HCT116 (cell line): ENCODE results near the gene SVBP. TPM values are rescaled to one million over a fixed set of nuclear protein-coding genes. Genes with fewer than 3 reads are reported as not detected.

Source experiments
- ATAC-seq: fragments of 200-7000 bp; cut with Tn5 transposase; 2 replicates; pipeline ENCODE4 v1.9.1; 2020; ENCODE audit warnings: mild to moderate bottlenecking, moderate library complexity
- BruUV-seq: library from RNA; stranded (reverse); fragments of 400-500 nt; replicated peaks from 2 replicates; lab custom pipeline; 2021; lab: Mats Ljungman, UMichigan
- CTCF ChIA-PET: fragments of 300-600 bp; sonication (Branson Sonifier 250); formaldehyde crosslinking; loops from one replicate; lab custom pipeline; 2021; ENCODE audit warnings: antibody characterized with exemption; lab: Charles Lee
- POLR2A ChIA-PET: fragments of 300-600, 350-600 bp; sonication (Branson Sonifier 250); formaldehyde crosslinking; loops from one replicate; lab custom pipeline; 2021; ENCODE audit warnings: antibody characterized with exemption; lab: Charles Lee
- RAD21 ChIA-PET, 2 experiments: fragments of 300-600 bp; sonication (Branson Sonifier 250); formaldehyde crosslinking; loops; one replicate each; lab custom pipeline; 2023; ENCODE audit warnings: low total read pairs in 2 of 2; ENCODE audit not compliant: uncharacterized antibody in 2 of 2, unreplicated experiment in 2 of 2, low non-redundant PET in 1 of 2; lab: Charles Lee
- DNase-seq: peaks from one replicate; pipeline ENCODE4 v3.0.0-alpha.2; 2010; ENCODE audit warnings: low read depth, low spot score
- H2AFZ ChIP-seq: fragments of 200-600 bp; shearing (Covaris generic), sonication (generic); 2 replicates; pipeline ENCODE4 v1.6.1; 2017; ENCODE audit warnings: low read depth, mixed run types, mixed read lengths, antibody characterized with exemption, low read length; ENCODE audit not compliant: poor library complexity, severe bottlenecking
- H3K27ac ChIP-seq: 2 replicates; pipeline ENCODE4 v1.5.1; 2012; ENCODE audit warnings: low read depth, low read length
- H3K27me3 ChIP-seq: fragments of 200-600 bp; sonication (generic); 2 replicates; pipeline ENCODE4 v1.6.1; 2016; ENCODE audit warnings: mixed run types, low read length, mixed read lengths; ENCODE audit not compliant: insufficient read depth
- H3K36me3 ChIP-seq, 2 experiments: fragments of 200-500 bp in 1 of 2; fragments of 200-600 bp in 1 of 2; sonication (Bioruptor generic) in 1 of 2; sonication (generic) in 1 of 2; 2 replicates each; pipeline versions ENCODE4 v1.5.1 to v1.6.1; 2014 to 2016; ENCODE audit warnings: low read length in 2 of 2, inconsistent platforms in 1 of 2, mixed read lengths in 1 of 2, mixed run types in 1 of 2; ENCODE audit not compliant: insufficient read depth in 2 of 2, control insufficient read depth in 1 of 2
- H3K4me1 ChIP-seq, 2 experiments: fragments of 200-600 bp in 1 of 2; sonication (generic) in 1 of 2; 2 replicates each; pipeline versions ENCODE4 v1.5.1 to v1.6.1; 2012 to 2017; ENCODE audit warnings: low read length in 2 of 2, inconsistent platforms in 1 of 2, mild to moderate bottlenecking in 1 of 2, mixed read lengths in 1 of 2, mixed run types in 1 of 2, moderate library complexity in 1 of 2; ENCODE audit not compliant: insufficient read depth in 2 of 2, control insufficient read depth in 1 of 2
- H3K4me2 ChIP-seq: fragments of 200-600 bp; sonication (generic); 2 replicates; pipeline ENCODE4 v1.6.1; 2017; ENCODE audit warnings: mixed run types, low read length, mixed read lengths
- H3K4me3 ChIP-seq, 2 experiments: fragments of 200-600 bp in 1 of 2; sonication (generic) in 1 of 2; replicated peaks in 1 of 2; 2 replicates each; pipeline ENCODE4 v1.5.1; 2011 to 2016; ENCODE audit warnings: low read length in 2 of 2, control low read depth in 1 of 2, low read depth in 1 of 2, mild to moderate bottlenecking in 1 of 2, mixed read lengths in 1 of 2, mixed run types in 1 of 2
- H3K79me2 ChIP-seq: fragments of 200-600 bp; sonication (generic); 2 replicates; pipeline ENCODE4 v1.6.1; 2017; ENCODE audit warnings: mild to moderate bottlenecking, mixed run types, low read length, moderate library complexity, mixed read lengths; ENCODE audit not compliant: insufficient read depth
- H3K9ac ChIP-seq: fragments of 200-600 bp; sonication (generic); 2 replicates; pipeline ENCODE4 v1.6.1; 2016; ENCODE audit warnings: low read length, mixed read lengths
- H3K9me2 ChIP-seq: fragments of 200-600 bp; sonication (generic), shearing (Covaris generic); 2 replicates; pipeline ENCODE4 v1.6.1; 2017; ENCODE audit warnings: mixed run types, mild to moderate bottlenecking, moderate library complexity; ENCODE audit not compliant: insufficient read depth
- H3K9me3 ChIP-seq, 2 experiments: fragments of 200-500 bp in 1 of 2; fragments of 200-600 bp in 1 of 2; sonication (Bioruptor generic) in 1 of 2; sonication (generic) in 1 of 2; 2 replicates each; pipeline ENCODE4 v1.6.1; 2014 to 2017; ENCODE audit warnings: low read length in 2 of 2, mixed read lengths in 2 of 2, inconsistent platforms in 1 of 2, low read depth in 1 of 2, mild to moderate bottlenecking in 1 of 2, mixed run types in 1 of 2, moderate library complexity in 1 of 2; ENCODE audit not compliant: control insufficient read depth in 1 of 2, insufficient read depth in 1 of 2
- H4K20me1 ChIP-seq: fragments of 200-600 bp; sonication (generic), shearing (Covaris generic); 2 replicates; pipeline ENCODE4 v1.6.1; 2017; ENCODE audit warnings: mixed run types, mild to moderate bottlenecking, moderate library complexity; ENCODE audit not compliant: insufficient read depth
- ATF3 ChIP-seq: IDR thresholded peaks from 2 replicates; pipeline ENCODE4 v1.6.1; 2012
- CTCF ChIP-seq, 3 experiments: fragments of 200-600 bp in 1 of 3; sonication (generic) in 1 of 3; IDR thresholded peaks in 2 of 3; conservative IDR thresholded peaks in 1 of 3; 2 replicates each; pipeline ENCODE4 v1.5.1; 2012 to 2017; ENCODE audit warnings: low read depth in 2 of 3, low read length in 2 of 3, antibody characterized with exemption in 1 of 3, borderline replicate concordance in 1 of 3, control low read depth in 1 of 3, mild to moderate bottlenecking in 1 of 3, mixed read lengths in 1 of 3, mixed run types in 1 of 3, moderate library complexity in 1 of 3; ENCODE audit not compliant: insufficient read depth in 1 of 3
- EGR1 ChIP-seq: IDR thresholded peaks from 2 replicates; pipeline ENCODE4 v1.6.1; 2012; ENCODE audit warnings: low read depth
- EZH2 ChIP-seq: fragments of 200-600 bp; sonication (generic); IDR thresholded peaks from 2 replicates; pipeline ENCODE4 v1.6.1; 2017; ENCODE audit warnings: antibody characterized with exemption, mixed run types
- EZH2phosphoT487 ChIP-seq: fragments of 200-600 bp; IDR thresholded peaks from 2 replicates; pipeline ENCODE4 v1.6.1; 2018; ENCODE audit warnings: antibody characterized with exemption, borderline replicate concordance
- MAX ChIP-seq: IDR thresholded peaks from 2 replicates; pipeline ENCODE4 v1.6.1; 2012
- POLR2AphosphoS5 ChIP-seq: IDR thresholded peaks from 2 replicates; pipeline ENCODE4 v1.6.1; 2011; ENCODE audit warnings: mild to moderate bottlenecking, low read depth, low read length, moderate library complexity
- SP1 ChIP-seq: IDR thresholded peaks from 2 replicates; pipeline ENCODE4 v1.6.1; 2012; ENCODE audit warnings: low read depth
- TCF7L2 ChIP-seq: IDR thresholded peaks from 2 replicates; pipeline ENCODE4 v1.7.0; 2011; ENCODE audit warnings: borderline replicate concordance, inconsistent platforms; ENCODE audit not compliant: insufficient read depth, insufficient read length; ENCODE audit errors: extremely low read depth
- YY1 ChIP-seq: IDR thresholded peaks from 2 replicates; pipeline ENCODE4 v1.6.1; 2011; ENCODE audit warnings: low read length, low read depth, moderate library complexity, mild to moderate bottlenecking; ENCODE audit not compliant: insufficient replicate concordance; ENCODE audit errors: extremely low read depth
- ZFX ChIP-seq: fragments of 450-650 bp; IDR thresholded peaks from 2 replicates; pipeline ENCODE4 v1.6.1; 2017
- intact Hi-C: fragments of 100-400 bp; cut with micrococcal nuclease; formaldehyde crosslinking; loops from 2 replicates; pipeline ENCODE4 v1.10.0; 2022
- total RNA-seq: library from RNA; stranded (reverse); gene quantifications from one replicate; pipeline ENCODE4 v1.2.1, GENCODE V29; 2021; ENCODE audit not compliant: unreplicated experiment

Gene SVBP
- total RNA-seq, 1 experiment from 2014 or later: 14.4 TPM

- no peaks in the 10 kb centered on the region for H4K20me1 ChIP-seq
- H3K27me3 ChIP-seq: no peaks in the 10 kb centered on the region
- H3K9me3 ChIP-seq: no peaks in the 10 kb centered on the region
- DNase-seq: no peak
- no peak for ATAC-seq
- no TSS peak for BruUV-seq
- H3K4me2 ChIP-seq: no peak overlapping the region
- no peak for TF ChIP-seq EZH2
- TF ChIP-seq TCF7L2: no peak
- no peak for TF ChIP-seq EGR1
- TF ChIP-seq YY1: no peak
- TF ChIP-seq ATF3: no peak
- TF ChIP-seq MAX: no peak
- TF ChIP-seq POLR2AphosphoS5: no peak
- no peak for TF ChIP-seq SP1
- TF ChIP-seq CTCF (IDR thresholded peaks at IDR 0.05 in 2 of 3, conservative IDR thresholded peaks at IDR 0.05 in 1 of 3; ENCODE audit: borderline replicate concordance in 1 of 3, insufficient read depth in 1 of 3, low read depth in 2 of 3, low read length in 2 of 3): no peak
- no peak for TF ChIP-seq EZH2phosphoT487
- TF ChIP-seq ZFX: no peak
- H3K9ac ChIP-seq: no peak overlapping the region
- no peak overlapping the region for H3K27ac ChIP-seq
- H3K9me2 ChIP-seq: no peaks in the 10 kb centered on the region
- H3K79me2 ChIP-seq: no peaks in the 10 kb centered on the region
- ChIA-PET CTCF (interaction anchor here (1.7 kb wide), 1 partner anchor 15 kb away, joined by 6 read pairs; the partner anchor contains the start of gene ZNF691), POLR2A (interaction anchor here (1.1 kb wide), 2 partner anchors 9 to 10 kb away, joined by 3 to 4 read pairs; no protein-coding TSS in a partner anchor), RAD21 (interaction anchor here in 1 of 2 experiments (0.8 kb wide), 1 partner anchor 203 kb away, joined by 3 read pairs; no protein-coding TSS in a partner anchor)
- intact Hi-C loops: no loop called here
- H3K4me3 ChIP-seq: no peak overlapping the region
- H2AFZ ChIP-seq: no peak overlapping the region
- no peaks in the 10 kb centered on the region for H3K4me1 ChIP-seq
- no peaks in the 10 kb centered on the region for H3K36me3 ChIP-seq
Measured at GRCh38 chr1:42831273-42831672, 14.1 kb upstream of the SVBP start.
